MG63 (cell line): ENCODE data around the gene DGLUCY. TPM values are rescaled to one million over a fixed set of nuclear protein-coding genes. Genes with fewer than 3 reads are reported as not detected.
"Not testable (repeated sequence)": the region's sequence is repeated elsewhere in the genome, so short reads cannot be mapped to it uniquely, and the experiment has no call there.

Experiments used
- DNase-seq: peaks from one replicate; pipeline ENCODE4 v3.0.0-alpha.2; 2020
- H3K27me3 ChIP-seq: fragments of 250-450 bp; sonication (Bioruptor Pico); 2 replicates; pipeline ENCODE4 v1.5.1; 2020; ENCODE audit warnings: mild to moderate bottlenecking, moderate library complexity
- H3K36me3 ChIP-seq: fragments of 250-450 bp; sonication (Bioruptor Pico); 2 replicates; pipeline ENCODE4 v1.5.1; 2020; ENCODE audit warnings: mild to moderate bottlenecking, moderate library complexity
- H3K4me3 ChIP-seq: fragments of 250-450 bp; sonication (Bioruptor Pico); 2 replicates; pipeline ENCODE4 v1.5.1; 2020; ENCODE audit warnings: mild to moderate bottlenecking, moderate library complexity
- H3K9me3 ChIP-seq: fragments of 250-450 bp; sonication (Bioruptor Pico); 2 replicates; pipeline ENCODE4 v1.5.1; 2020; ENCODE audit warnings: mild to moderate bottlenecking, moderate library complexity
- total RNA-seq: library from RNA; depleted of rRNA; stranded (reverse); fragments of >200 nt; shearing (Covaris generic); gene quantifications from 2 replicates; pipeline ENCODE4 v1.2.3, GENCODE V29; 2014; ENCODE audit warnings: low replicate concordance

The DGLUCY gene
- total RNA-seq, 1 experiment from 2014 or later, result 18.3 TPM

GRCh38 chr14:91204657-91205056 is 90.8 kb downstream of the DGLUCY start:
- peaks cover 6% of the 10 kb centered on the region for H3K36me3 ChIP-seq
- no peak for DNase-seq
- H3K9me3 ChIP-seq, result no peaks in the 10 kb centered on the region
- no peaks in the 10 kb centered on the region for H3K27me3 ChIP-seq
- H3K4me3 ChIP-seq, result no peak overlapping the region

GRCh38 chr14:91205459-91205858 is 91.6 kb downstream of the DGLUCY start:
- Histone ChIP-seq H3K4me3 (no peak overlapping the region), H3K9me3 (no peaks in the 10 kb centered on the region), H3K36me3 (no peaks in the 10 kb centered on the region), H3K27me3 (no peaks in the 10 kb centered on the region)
- DNase-seq, result no peak

GRCh38 chr14:91207008-91207407 is 93.1 kb downstream of the DGLUCY start:
- Histone ChIP-seq H3K27me3 (no peaks in the 10 kb centered on the region), H3K4me3 (no peak overlapping the region), H3K36me3 (peaks cover 5% of the 10 kb centered on the region), H3K9me3 (no peaks in the 10 kb centered on the region)
- DNase-seq, result no peak

DNA sequence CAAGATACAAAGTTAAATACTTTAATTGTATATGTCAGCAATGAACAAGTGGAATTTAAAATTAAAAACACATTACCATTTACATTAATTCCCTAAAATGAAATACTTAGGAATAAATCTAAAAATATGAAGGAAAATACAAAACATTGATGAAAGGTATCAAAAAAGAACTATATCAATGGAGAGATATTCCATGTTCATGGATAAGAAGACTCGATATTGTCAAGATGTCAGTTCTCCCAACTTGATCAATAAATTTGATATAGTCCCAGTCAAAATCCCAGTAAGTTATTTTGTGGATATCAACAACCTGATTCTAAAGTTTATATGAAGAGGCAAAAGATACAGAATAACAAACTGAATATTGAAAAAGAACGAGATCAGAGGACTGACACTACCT is 97.1 kb downstream of the DGLUCY start:
- H3K4me3 ChIP-seq, result no peak overlapping the region

GRCh38 chr14:91214306-91214705 is 100.4 kb downstream of the DGLUCY start:
- H3K36me3 ChIP-seq, result peaks cover 5% of the 10 kb centered on the region
- no peak for DNase-seq

More for the DNA sequence above, 97.1 kb downstream of the DGLUCY start:
- no peaks in the 10 kb centered on the region for H3K9me3 ChIP-seq
- peaks cover 5% of the 10 kb centered on the region for H3K36me3 ChIP-seq
- no peaks in the 10 kb centered on the region for H3K27me3 ChIP-seq
- DNase-seq, result no peak

GRCh38 chr14:91215381-91215780 is 101.5 kb downstream of the DGLUCY start:
- peaks cover 5% of the 10 kb centered on the region for H3K36me3 ChIP-seq
- no peaks in the 10 kb centered on the region for H3K27me3 ChIP-seq
- DNase-seq, result no peak
- H3K9me3 ChIP-seq, result no peaks in the 10 kb centered on the region
- no peak overlapping the region for H3K4me3 ChIP-seq

More at GRCh38 chr14:91214306-91214705, 100.4 kb downstream of the DGLUCY start:
- no peaks in the 10 kb centered on the region for H3K27me3 ChIP-seq
- H3K9me3 ChIP-seq, result no peaks in the 10 kb centered on the region
- H3K4me3 ChIP-seq, result no peak overlapping the region

GRCh38 chr14:91216731-91217226 is 102.9 kb downstream of the DGLUCY start:
- no peak for DNase-seq
- H3K9me3 ChIP-seq, result no peaks in the 10 kb centered on the region
- H3K27me3 ChIP-seq, result no peaks in the 10 kb centered on the region
- H3K4me3 ChIP-seq, result no peak overlapping the region
- no peaks in the 10 kb centered on the region for H3K36me3 ChIP-seq

GRCh38 chr14:91218014-91218413 is 104.1 kb downstream of the DGLUCY start:
- no peaks in the 10 kb centered on the region for H3K27me3 ChIP-seq
- no peaks in the 10 kb centered on the region for H3K36me3 ChIP-seq
- no peaks in the 10 kb centered on the region for H3K9me3 ChIP-seq
- no peak for DNase-seq
- no peak overlapping the region for H3K4me3 ChIP-seq

GRCh38 chr14:91219517-91220389 is 105.9 kb downstream of the DGLUCY start:
- Histone ChIP-seq H3K36me3 (no peaks in the 10 kb centered on the region), H3K9me3 (no peaks in the 10 kb centered on the region), H3K27me3 (no peaks in the 10 kb centered on the region), H3K4me3 (no peak overlapping the region)
- no peak for DNase-seq

DNA sequence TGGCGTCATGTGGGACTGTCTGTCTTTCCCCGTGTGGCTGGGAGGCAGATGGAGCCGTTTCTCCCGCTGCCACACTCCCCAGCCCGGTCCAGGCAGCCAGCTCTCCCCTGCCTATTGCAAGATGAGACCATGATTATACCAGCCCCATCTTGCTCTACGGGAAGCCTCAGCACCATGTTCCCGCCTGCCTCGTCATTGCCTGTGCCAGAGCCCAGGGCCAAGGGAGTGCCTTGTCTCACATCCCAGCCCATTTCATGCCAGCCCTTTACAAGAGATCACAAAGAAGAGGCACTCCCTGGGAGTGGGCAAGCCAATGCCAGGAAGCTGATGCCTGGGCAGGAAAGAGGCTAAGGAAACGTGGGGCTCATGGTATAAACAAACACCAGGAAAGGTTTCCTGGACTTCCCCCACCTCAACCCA is 106.7 kb downstream of the DGLUCY start:
- no peaks in the 10 kb centered on the region for H3K36me3 ChIP-seq
- no peaks in the 10 kb centered on the region for H3K9me3 ChIP-seq

DNA sequence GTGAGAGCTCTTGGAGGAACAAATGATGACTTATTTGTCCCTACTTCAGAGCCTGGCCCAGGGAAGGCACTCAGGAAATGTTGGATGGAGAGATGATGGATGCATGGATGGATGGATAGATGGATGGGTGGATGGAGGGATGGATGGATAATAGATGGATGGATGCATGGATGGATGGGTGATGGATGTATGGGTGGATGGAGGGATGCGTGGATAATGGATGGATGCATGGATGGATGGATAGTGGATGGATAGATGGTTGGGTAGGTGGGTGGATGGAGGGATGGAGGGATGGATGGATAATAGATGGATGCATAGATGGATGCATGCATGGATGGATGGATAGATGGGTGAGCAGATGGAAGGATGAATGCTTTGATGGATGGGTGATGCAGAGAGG is 107.4 kb downstream of the DGLUCY start:
- H3K9me3 ChIP-seq, result no peaks in the 10 kb centered on the region
- H3K36me3 ChIP-seq, result no peaks in the 10 kb centered on the region
- H3K4me3 ChIP-seq, result no peak overlapping the region
- no peaks in the 10 kb centered on the region for H3K27me3 ChIP-seq
- DNase-seq, result no peak

More for the DNA sequence above, 106.7 kb downstream of the DGLUCY start:
- H3K4me3 ChIP-seq, result no peak overlapping the region
- H3K27me3 ChIP-seq, result no peaks in the 10 kb centered on the region
- DNase-seq, result peak; percentile 49

DNA sequence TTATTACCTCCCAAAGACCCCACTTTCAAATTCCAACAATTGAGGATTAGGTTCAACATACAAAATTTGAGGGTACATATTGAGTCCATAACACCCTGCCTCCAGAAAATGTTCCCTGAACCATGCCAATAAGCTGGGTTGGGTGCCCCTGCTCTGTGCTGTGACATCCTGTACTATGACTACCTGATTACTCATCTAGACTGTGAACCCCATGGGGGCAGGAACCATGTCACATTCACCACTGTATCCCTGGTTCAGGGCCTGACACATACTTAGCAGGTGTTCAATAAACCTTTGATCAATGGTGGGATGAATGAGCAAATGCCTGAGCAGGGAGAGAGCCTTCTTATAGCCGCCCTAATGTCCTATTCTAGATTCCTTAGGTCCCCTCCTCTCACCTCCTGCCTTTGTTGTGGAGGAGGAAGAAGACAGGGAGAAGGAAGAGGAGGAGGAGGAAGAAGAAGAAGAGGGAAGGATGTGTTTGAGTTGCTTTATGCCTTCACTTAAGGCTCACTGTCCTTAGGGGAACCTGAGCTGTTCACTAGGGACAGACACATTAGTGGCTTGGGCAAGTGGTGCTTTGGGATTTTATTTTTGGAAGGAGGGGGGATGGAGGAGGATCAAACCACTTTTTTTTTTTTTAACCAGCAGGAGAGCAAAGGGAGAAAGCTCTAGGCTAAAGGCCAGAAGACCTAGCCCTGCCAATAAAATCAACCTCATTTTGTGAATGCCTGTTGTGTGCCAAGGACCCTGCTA is 109.3 kb downstream of the DGLUCY start:
- H3K36me3 ChIP-seq, result no peaks in the 10 kb centered on the region
- H3K27me3 ChIP-seq, result no peaks in the 10 kb centered on the region
- no peak for DNase-seq
- H3K4me3 ChIP-seq, result no peak overlapping the region
- no peaks in the 10 kb centered on the region for H3K9me3 ChIP-seq

DNA sequence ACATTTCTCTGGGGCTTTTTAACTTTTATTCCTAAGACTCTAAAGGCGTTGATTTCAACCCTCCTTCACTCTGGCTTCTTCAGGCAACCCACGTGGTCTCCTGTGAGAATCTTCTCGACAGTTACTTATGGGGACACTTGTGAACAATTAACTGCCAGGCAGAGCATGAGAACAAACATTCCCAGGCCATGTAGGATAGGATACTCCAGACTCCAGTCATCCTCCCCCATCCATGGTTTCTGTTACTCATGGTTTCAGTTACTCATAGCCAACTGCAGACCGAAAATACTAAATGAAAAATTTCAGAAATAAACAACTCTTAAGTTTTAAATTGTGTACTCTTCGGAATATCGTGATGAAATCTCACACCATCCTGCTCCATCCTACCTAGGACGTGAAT is 111.2 kb downstream of the DGLUCY start:
- H3K36me3 ChIP-seq, result no peaks in the 10 kb centered on the region
- H3K27me3 ChIP-seq, result no peaks in the 10 kb centered on the region
- H3K4me3 ChIP-seq, result no peak overlapping the region
- DNase-seq, result no peak
- H3K9me3 ChIP-seq, result no peaks in the 10 kb centered on the region

GRCh38 chr14:91226360-91226759 is 112.5 kb downstream of the DGLUCY start:
- not testable (repeated sequence) for H3K27me3 ChIP-seq

DNA sequence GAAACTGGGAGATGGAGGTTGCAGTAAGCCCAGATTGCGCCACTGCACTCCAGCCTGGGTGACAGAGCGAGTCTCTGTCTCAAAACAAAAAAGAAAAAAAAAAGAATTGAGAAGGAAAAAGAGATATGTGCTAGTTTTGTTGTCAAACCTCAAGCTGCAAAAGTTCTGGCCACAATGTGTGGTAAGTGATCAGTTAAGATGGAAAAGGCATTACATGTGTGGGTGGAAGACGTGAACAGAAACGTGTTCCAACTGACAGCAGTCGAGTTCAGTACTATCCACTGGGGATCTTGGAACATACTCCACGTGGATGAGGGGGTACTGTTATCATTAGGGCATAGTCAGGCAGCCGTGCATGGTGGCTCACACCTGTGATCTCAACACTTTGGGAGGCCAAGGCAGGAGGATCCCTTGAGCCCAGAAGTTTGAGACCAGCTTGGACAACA is 113.3 kb downstream of the DGLUCY start:
- H3K27me3 ChIP-seq, result no peaks in the 10 kb centered on the region
- no peaks in the 10 kb centered on the region; the same call in none of the 2 replicates for H3K36me3 ChIP-seq

More at GRCh38 chr14:91226360-91226759, 112.5 kb downstream of the DGLUCY start:
- H3K9me3 ChIP-seq, H3K36me3 ChIP-seq, H3K4me3 ChIP-seq, DNase-seq: not testable (repeated sequence)

GRCh38 chr14:91228112-91229004 is 114.5 kb downstream of the DGLUCY start:
- H3K4me3 ChIP-seq, result no peak overlapping the region
- peaks cover 2% of the 10 kb centered on the region for H3K9me3 ChIP-seq
- no peaks in the 10 kb centered on the region; the same call in none of the 2 replicates for H3K36me3 ChIP-seq
- no peaks in the 10 kb centered on the region for H3K27me3 ChIP-seq
- peak; percentile 76 for DNase-seq

More for the DNA sequence above, 113.3 kb downstream of the DGLUCY start:
- Histone ChIP-seq H3K4me3 (no peak overlapping the region), H3K9me3 (peaks cover 2% of the 10 kb centered on the region)
- no peak for DNase-seq
